ENCODE data around the gene RPP30.

GRCh38 chr10:90929179-90929578, 57.4 kb downstream of the RPP30 start:
- TF ChIP-seq EZH2 (IDR thresholded peaks at IDR 0.05; ENCODE audit: insufficient read depth, poor library complexity, severe bottlenecking) (no peak), EZH2phosphoT487 (IDR thresholded peaks at IDR 0.05; ENCODE audit: insufficient read depth, low read depth) (no peak)

All from GM23248 (cell line).